Sigmoid colon (tissue), 7 donors: ENCODE data around the gene STAP2. TPM values are rescaled to one million over a fixed set of nuclear protein-coding genes. Genes with fewer than 3 reads are reported as not detected.

Experiments used
- DNase-seq: peaks from one replicate; pipeline ENCODE4 v3.0.0-alpha.2; 2019
- H3K27ac ChIP-seq, 4 donors: fragments of 200-600 bp; sonication (generic); one replicate each; pipeline ENCODE4 v1.5.1; 2016 to 2019; ENCODE audit warnings: mild to moderate bottlenecking in 1 of 4
- H3K27me3 ChIP-seq, 3 donors: fragments of 200-600 bp; sonication (generic); one replicate each; pipeline ENCODE4 v1.5.1; 2019; ENCODE audit warnings: mild to moderate bottlenecking in 1 of 3
- H3K36me3 ChIP-seq, 4 donors: fragments of 200-600 bp; sonication (generic); one replicate each; pipeline ENCODE4 v1.5.1; 2016 to 2019
- H3K4me1 ChIP-seq, 4 donors: fragments of 200-600 bp; sonication (generic); one replicate each; pipeline ENCODE4 v1.5.1; 2017 to 2019
- H3K4me3 ChIP-seq, 4 donors: fragments of 200-600 bp; sonication (generic); one replicate each; pipeline ENCODE4 v1.5.1; 2017 to 2019; ENCODE audit warnings: mild to moderate bottlenecking in 2 of 4, moderate library complexity in 1 of 4
- H3K9me3 ChIP-seq, 4 donors: fragments of 200-600 bp in 3 of 4; sonication (generic) in 3 of 4; one replicate each; pipeline versions ENCODE4 v1.5.1 to v1.6.1; 2013 to 2019
- EP300 ChIP-seq, 4 donors: sonication (generic); formaldehyde crosslinking; IDR thresholded peaks; one replicate each; pipeline ENCODE4 v1.6.1; 2017; ENCODE audit warnings: antibody characterized with exemption in 4 of 4
- POLR2A ChIP-seq, 2 donors: fragments of 450-650 bp; IDR thresholded peaks; one replicate each; pipeline ENCODE4 v1.6.1; 2016; ENCODE audit warnings: antibody characterized with exemption in 2 of 2, mild to moderate bottlenecking in 2 of 2, moderate library complexity in 2 of 2
- POLR2AphosphoS5 ChIP-seq, 4 donors: sonication (generic); formaldehyde crosslinking; IDR thresholded peaks; one replicate each; pipeline ENCODE4 v1.6.1; 2017; ENCODE audit warnings: antibody characterized with exemption in 4 of 4
- WGBS, 2 donors: extraction: QIAGEN DNeasy Blood & Tissue Kit; methylation state at CpG; one replicate each; pipeline ENCODE4 v1.1.7; 2013; 5-methylcytosine and 5-hydroxymethylcytosine counted together
- intact Hi-C: fragments of 100-400 bp; cut with DNase I; formaldehyde crosslinking; loops from one replicate; pipeline ENCODE4 v1.15.1; 2023
- polyA plus RNA-seq, 3 donors: library from polyadenylated mRNA; stranded (reverse); fragments of 200-250 nt; gene quantifications; one replicate each; pipeline ENCODE4 v1.2.3, GENCODE V29; 2013
- total RNA-seq, 4 donors: library from RNA; depleted of rRNA; stranded (reverse); fragments of >200 nt; gene quantifications; one replicate each; pipeline ENCODE4 v1.1.0, GENCODE V29; 2016
- TF ChIP-seq, protein P1 (sequence below), 4 experiments: fragments of 450-650 bp in 3 of 4; fragments of 200-600 bp in 1 of 4; IDR thresholded peaks; one replicate each; pipeline ENCODE4 v1.5.1; 2016 to 2019; ENCODE audit warnings: antibody characterized with exemption in 4 of 4, mild to moderate bottlenecking in 3 of 4, moderate library complexity in 2 of 4
- donor health status: healthy with polysubstance abuse.
- donor health status: Bipolar disorder and iron deficiency.
- donor health status: healthy.

Gene STAP2
- total and polyA plus RNA-seq, 7 donors: 0.99 to 313 (median 5.5) TPM

DNA sequence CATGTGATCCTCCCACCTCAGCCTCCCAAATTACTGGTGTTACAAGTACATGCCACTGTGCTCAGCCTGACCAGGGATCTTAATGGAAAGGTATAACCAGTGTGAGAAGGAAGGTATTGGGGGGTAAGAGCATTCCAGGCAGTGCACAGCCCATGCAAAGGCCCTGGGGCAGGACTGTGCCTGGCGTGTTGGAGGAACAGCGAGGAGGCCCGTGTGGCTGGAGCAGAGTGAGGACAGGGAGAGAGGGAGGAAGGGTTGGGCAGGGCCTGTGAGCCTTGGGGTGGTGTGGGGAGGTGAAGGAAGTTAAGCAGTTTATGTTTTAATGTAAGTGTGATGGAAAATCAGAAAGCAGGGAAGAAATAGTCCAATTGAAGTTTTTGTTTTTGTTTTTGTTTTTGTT is 38.0 kb downstream of the STAP2 start:
- intact Hi-C loops: no loop called here
- no peak for DNase-seq
- Histone ChIP-seq H3K4me1 (peaks cover 0 to 10% (median 4%) of the 10 kb centered on the region in 4 donors), H3K27me3 (peaks cover 0 to 33% (median 21%) of the 10 kb centered on the region in 3 donors), H3K36me3 (no peaks in the 10 kb centered on the region), H3K4me3 (no peak overlapping the region), H3K9me3 (no peaks in the 10 kb centered on the region), H3K27ac (no peak overlapping the region)
- WGBS, 2 donors: 89 to 90% methylated on average over 3 of the region's 3 CpGs
- no peak for TF ChIP-seq EP300 (IDR thresholded peaks at IDR 0.05)
- TF ChIP-seq, protein P1, sequence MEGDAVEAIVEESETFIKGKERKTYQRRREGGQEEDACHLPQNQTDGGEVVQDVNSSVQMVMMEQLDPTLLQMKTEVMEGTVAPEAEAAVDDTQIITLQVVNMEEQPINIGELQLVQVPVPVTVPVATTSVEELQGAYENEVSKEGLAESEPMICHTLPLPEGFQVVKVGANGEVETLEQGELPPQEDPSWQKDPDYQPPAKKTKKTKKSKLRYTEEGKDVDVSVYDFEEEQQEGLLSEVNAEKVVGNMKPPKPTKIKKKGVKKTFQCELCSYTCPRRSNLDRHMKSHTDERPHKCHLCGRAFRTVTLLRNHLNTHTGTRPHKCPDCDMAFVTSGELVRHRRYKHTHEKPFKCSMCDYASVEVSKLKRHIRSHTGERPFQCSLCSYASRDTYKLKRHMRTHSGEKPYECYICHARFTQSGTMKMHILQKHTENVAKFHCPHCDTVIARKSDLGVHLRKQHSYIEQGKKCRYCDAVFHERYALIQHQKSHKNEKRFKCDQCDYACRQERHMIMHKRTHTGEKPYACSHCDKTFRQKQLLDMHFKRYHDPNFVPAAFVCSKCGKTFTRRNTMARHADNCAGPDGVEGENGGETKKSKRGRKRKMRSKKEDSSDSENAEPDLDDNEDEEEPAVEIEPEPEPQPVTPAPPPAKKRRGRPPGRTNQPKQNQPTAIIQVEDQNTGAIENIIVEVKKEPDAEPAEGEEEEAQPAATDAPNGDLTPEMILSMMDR (IDR thresholded peaks at IDR 0.05): no peak
- no peak for TF ChIP-seq POLR2AphosphoS5 (IDR thresholded peaks at IDR 0.05)
- no peak for TF ChIP-seq POLR2A (IDR thresholded peaks at IDR 0.05)

DNA sequence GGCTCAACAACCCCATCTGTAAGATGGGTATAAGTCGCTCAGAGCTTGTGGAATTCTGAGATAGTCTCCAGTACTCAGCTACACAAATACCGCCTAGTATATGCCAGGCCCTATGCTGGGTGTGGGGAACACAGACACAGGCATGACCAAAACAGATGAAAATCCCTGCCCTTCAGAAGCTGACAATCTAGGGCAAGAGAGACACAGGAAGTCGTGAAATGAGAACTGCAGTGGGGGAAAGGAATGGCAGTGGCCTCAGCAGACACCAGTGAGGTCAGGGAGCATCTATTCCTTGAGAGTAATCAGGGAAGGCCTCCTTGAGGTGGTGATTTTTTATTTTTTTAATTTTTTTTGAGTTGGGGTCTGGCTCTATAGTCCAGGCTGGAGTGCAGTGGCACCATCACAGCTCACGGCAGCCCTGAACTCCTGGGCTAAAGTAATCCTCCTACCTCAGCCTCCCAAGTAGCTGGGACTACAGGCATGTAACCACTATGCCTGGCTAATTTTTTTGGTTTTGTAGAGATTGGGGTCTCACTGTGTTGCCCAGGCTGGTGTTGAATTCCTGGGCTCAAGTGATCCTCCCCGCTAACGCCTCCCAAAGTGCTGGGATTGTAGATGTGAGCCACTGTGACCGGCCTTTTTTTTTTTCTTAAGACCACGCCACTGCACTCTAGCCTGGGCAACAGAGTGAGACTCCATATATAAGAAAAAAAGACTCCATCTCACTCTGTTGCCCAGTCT is 39.6 kb downstream of the STAP2 start:
- intact Hi-C loops: no loop called here
- DNase-seq: no peak
- H3K9me3 ChIP-seq: no peaks in the 10 kb centered on the region
- H3K27me3 ChIP-seq: peaks cover 0 to 24% (median 10%) of the 10 kb centered on the region in 3 donors
- H3K27ac ChIP-seq: no peak overlapping the region
- no peak overlapping the region for H3K4me3 ChIP-seq
- 83 to 90% methylated on average over 8 of the region's 8 CpGs for WGBS, 2 donors
- no peaks in the 10 kb centered on the region for H3K36me3 ChIP-seq
- TF ChIP-seq POLR2AphosphoS5 (IDR thresholded peaks at IDR 0.05) (no peak), POLR2A (IDR thresholded peaks at IDR 0.05) (no peak), EP300 (IDR thresholded peaks at IDR 0.05) (no peak)
- no peaks in the 10 kb centered on the region for H3K4me1 ChIP-seq

DNA sequence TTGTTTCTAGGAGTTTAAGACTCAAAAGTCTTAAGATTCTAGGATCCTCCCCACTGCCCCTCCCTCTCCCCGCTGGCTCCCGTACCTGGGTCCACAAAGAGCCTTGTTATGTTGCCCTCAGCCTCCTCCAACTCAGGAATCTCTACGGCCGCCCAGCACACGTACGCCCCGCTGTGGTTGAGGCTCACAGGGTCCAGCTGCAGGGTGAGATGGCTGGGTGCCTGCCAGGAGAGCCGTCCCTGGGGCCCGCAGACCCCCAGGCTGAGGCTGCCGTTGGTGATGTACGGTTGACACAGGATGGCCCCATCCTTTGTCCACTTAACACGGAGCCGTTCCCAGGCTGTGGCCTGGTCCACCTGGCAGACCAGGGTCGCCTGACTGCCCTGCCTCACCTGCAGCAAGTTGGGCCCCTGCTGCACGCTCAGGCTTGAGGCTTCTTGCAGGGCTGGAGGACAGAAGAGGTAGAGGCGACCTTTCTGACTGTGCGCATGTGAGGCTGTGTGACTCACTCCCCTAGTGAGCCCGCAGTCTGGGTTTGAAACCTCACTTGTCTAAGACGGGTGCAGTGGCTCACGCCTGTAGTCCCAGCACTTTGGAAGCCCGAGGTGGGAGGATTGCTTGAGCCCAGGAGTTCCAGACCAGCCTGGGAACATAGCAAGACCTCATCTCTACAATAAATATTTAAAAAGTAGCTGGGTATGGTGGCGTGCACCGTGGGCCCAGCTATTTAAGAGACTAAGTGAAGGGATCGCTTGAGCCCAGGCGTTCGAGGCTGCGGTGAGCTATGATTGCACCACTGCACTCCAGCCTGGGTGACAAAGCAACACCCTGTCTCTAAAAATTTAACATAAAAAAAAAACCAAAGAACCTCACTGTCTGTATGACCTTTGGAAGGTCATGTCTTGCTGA is 40.5 kb downstream of the STAP2 start:
- TF ChIP-seq POLR2AphosphoS5 (IDR thresholded peaks at IDR 0.05) (no peak), EP300 (IDR thresholded peaks at IDR 0.05) (no peak), POLR2A (IDR thresholded peaks at IDR 0.05) (no peak)
- TF ChIP-seq, protein P1 (IDR thresholded peaks at IDR 0.05): no peak

DNA sequence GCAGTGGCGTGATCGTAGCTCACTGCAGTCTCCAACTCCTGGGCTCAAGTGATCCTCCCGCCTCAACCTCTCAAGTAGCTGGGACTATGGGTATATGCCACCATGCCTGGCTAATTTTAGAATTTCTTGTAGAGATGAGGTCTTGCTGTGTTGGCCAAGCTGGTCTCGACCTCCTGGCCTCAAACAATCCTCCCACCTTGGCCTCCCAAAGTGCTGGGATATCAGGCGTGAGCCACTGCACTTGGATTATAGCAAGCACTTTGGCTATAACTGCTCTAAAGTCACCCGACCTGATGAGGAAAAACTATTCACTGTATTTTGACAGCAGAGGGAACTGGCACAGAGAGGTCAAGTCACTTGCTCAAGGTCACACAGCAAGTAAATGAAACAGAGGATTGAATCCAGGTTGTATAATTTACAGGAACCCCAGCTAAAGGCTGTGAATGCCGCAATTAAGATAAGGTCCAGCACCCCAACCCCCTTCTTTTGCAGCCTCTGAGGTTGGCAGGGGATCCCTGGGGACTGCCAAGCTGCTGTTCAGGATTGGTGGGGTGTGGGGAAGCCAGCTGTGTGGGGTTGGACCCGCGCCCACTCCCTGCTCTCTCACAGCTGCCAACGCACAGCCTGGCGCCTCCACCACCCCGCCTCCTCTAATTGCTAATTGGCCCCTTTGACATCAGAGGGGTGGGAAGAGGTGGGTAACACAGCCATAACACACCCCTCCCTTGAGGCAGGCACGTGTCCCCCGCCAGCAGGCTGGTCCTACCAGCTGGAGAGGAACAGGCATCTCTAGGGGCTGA is 42.5 kb downstream of the STAP2 start:
- H3K27ac ChIP-seq: no peak overlapping the region
- H3K4me1 ChIP-seq: no peaks in the 10 kb centered on the region
- TF ChIP-seq POLR2AphosphoS5 (IDR thresholded peaks at IDR 0.05): no peak
- TF ChIP-seq POLR2A (IDR thresholded peaks at IDR 0.05): no peak
- TF ChIP-seq, protein P1 (IDR thresholded peaks at IDR 0.05): no peak
- no peak for TF ChIP-seq EP300 (IDR thresholded peaks at IDR 0.05)
- DNase-seq: no peak
- no peaks in the 10 kb centered on the region for H3K36me3 ChIP-seq
- H3K9me3 ChIP-seq: no peaks in the 10 kb centered on the region
- peaks cover 0 to 20% (median 7%) of the 10 kb centered on the region in 3 donors for H3K27me3 ChIP-seq
- intact Hi-C loops: no loop called here
- no peak overlapping the region for H3K4me3 ChIP-seq
- WGBS, 2 donors: 34 to 49% methylated on average over 14 of the region's 14 CpGs

More for the DNA sequence above, 40.5 kb downstream of the STAP2 start:
- H3K27me3 ChIP-seq: peaks cover 0 to 20% (median 7%) of the 10 kb centered on the region in 3 donors
- H3K4me3 ChIP-seq: no peak overlapping the region
- 81 to 85% methylated on average over 27 of the region's 27 CpGs for WGBS, 2 donors
- H3K4me1 ChIP-seq: no peaks in the 10 kb centered on the region
- no peaks in the 10 kb centered on the region for H3K9me3 ChIP-seq
- DNase-seq: no peak
- intact Hi-C loops: no loop called here
- no peak overlapping the region for H3K27ac ChIP-seq
- H3K36me3 ChIP-seq: no peaks in the 10 kb centered on the region
